HepG2 (cell line): ENCODE results near the gene LTBR. TPM values are rescaled to one million over a fixed set of nuclear protein-coding genes. Genes with fewer than 3 reads are reported as not detected.
A peak's percentile ranks its signal among the peaks of the same experiment; 100 is the strongest.

Experiments used
- CCDC6 ChIP-seq: sonication (generic); formaldehyde crosslinking; IDR thresholded peaks from 2 replicates; pipeline ENCODE4 v1.8.1; 2022; ENCODE audit warnings: mild to moderate bottlenecking, missing genetic modification reagents, moderate library complexity
- FOXO1 ChIP-seq: sonication (generic); formaldehyde crosslinking; IDR thresholded peaks from 2 replicates; pipeline ENCODE4 v1.4.0; 2020; ENCODE audit warnings: missing genetic modification reagents
- GPN1 ChIP-seq: sonication (generic); formaldehyde crosslinking; IDR thresholded peaks from 2 replicates; pipeline ENCODE4 v1.5.1; 2020; ENCODE audit warnings: missing genetic modification reagents, borderline replicate concordance
- HES4 ChIP-seq: sonication (generic); formaldehyde crosslinking; IDR thresholded peaks from 2 replicates; pipeline ENCODE4 v1.9.0; 2021; ENCODE audit warnings: mild to moderate bottlenecking, missing genetic modification reagents, borderline replicate concordance
- NKX3-1 ChIP-seq: sonication (generic); formaldehyde crosslinking; IDR thresholded peaks from 2 replicates; pipeline ENCODE4 v1.5.0; 2020; ENCODE audit warnings: missing genetic modification reagents
- PCBP1 ChIP-seq: fragments of 200-400 bp; formaldehyde crosslinking; IDR thresholded peaks from 2 replicates; pipeline ENCODE4 v1.6.1; 2017; ENCODE audit warnings: mild to moderate bottlenecking, low read depth, low read length, borderline replicate concordance
- POLR2G ChIP-seq: fragments of 200-400 bp; formaldehyde crosslinking; IDR thresholded peaks from 2 replicates; pipeline ENCODE4 v1.6.1; 2018; ENCODE audit warnings: mild to moderate bottlenecking, low read depth, low read length, moderate library complexity
- RBFOX2 ChIP-seq: fragments of 200-400 bp; formaldehyde crosslinking; IDR thresholded peaks from 2 replicates; pipeline ENCODE4 v1.6.1; 2017; ENCODE audit warnings: low read depth, mild to moderate bottlenecking, low read length
- REL ChIP-seq: sonication (generic); formaldehyde crosslinking; conservative IDR thresholded peaks from 2 replicates; pipeline ENCODE4 v1.8.0; 2022; ENCODE audit warnings: mild to moderate bottlenecking, missing genetic modification reagents, moderate library complexity
- SKI ChIP-seq: fragments of 450-650 bp; IDR thresholded peaks from one replicate; pipeline ENCODE4 v1.6.1; 2018; ENCODE audit warnings: mild to moderate bottlenecking; ENCODE audit not compliant: partially characterized antibody
- SOX5 ChIP-seq: IDR thresholded peaks from 2 replicates; pipeline ENCODE4 v1.6.1; 2016; ENCODE audit warnings: borderline replicate concordance
- TARDBP ChIP-seq: sonication (generic); formaldehyde crosslinking; IDR thresholded peaks from 2 replicates; pipeline ENCODE4 v1.8.0; 2022; ENCODE audit warnings: mild to moderate bottlenecking, missing genetic modification reagents
- ZBTB3 ChIP-seq: sonication (generic); formaldehyde crosslinking; IDR thresholded peaks from 2 replicates; pipeline ENCODE4 v1.4.0; 2020; ENCODE audit warnings: low read depth, mild to moderate bottlenecking, moderate library complexity, missing genetic modification reagents, borderline replicate concordance
- ZFP41 ChIP-seq: sonication (generic); formaldehyde crosslinking; IDR thresholded peaks from 2 replicates; pipeline ENCODE4 v1.4.0; 2020; ENCODE audit warnings: mild to moderate bottlenecking, missing genetic modification reagents, borderline replicate concordance
- ZFX ChIP-seq: sonication (generic); formaldehyde crosslinking; IDR thresholded peaks from 2 replicates; pipeline ENCODE4 v1.4.0; 2020; ENCODE audit warnings: mild to moderate bottlenecking, low read depth, missing genetic modification reagents, moderate library complexity
- ZNF33A ChIP-seq: sonication (generic); formaldehyde crosslinking; IDR thresholded peaks from 2 replicates; pipeline ENCODE4 v1.5.1; 2020; ENCODE audit warnings: missing genetic modification reagents, mild to moderate bottlenecking, moderate library complexity, borderline replicate concordance
- ZNF33B ChIP-seq: sonication (generic); formaldehyde crosslinking; IDR thresholded peaks from 2 replicates; pipeline ENCODE4 v1.5.1; 2020; ENCODE audit warnings: mild to moderate bottlenecking, missing genetic modification reagents
- ZNF460 ChIP-seq: sonication (generic); formaldehyde crosslinking; IDR thresholded peaks from 2 replicates; pipeline ENCODE4 v1.5.1; 2020; ENCODE audit warnings: missing genetic modification reagents, mild to moderate bottlenecking, borderline replicate concordance
- ZNF574 ChIP-seq: sonication (generic); formaldehyde crosslinking; IDR thresholded peaks from 2 replicates; pipeline ENCODE4 v1.4.0; 2020; ENCODE audit warnings: missing genetic modification reagents
- polyA plus RNA-seq, 8 experiments: library from polyadenylated mRNA; depleted of rRNA in 3 of 8; stranded (reverse) in 7 of 8; unstranded in 1 of 8; fragments of >200 nt; fragmentation: Illumina TruSeq in 4 of 8; extraction: Trizol in 4 of 8; gene quantifications; 2 replicates each; pipeline versions ENCODE4 v1.2.1 to v1.2.3, GENCODE V29; 2011 to 2016; ENCODE audit warnings: low read depth in 4 of 8, missing spikeins in 1 of 8, mixed read lengths in 1 of 8; ENCODE audit not compliant: insufficient read depth in 1 of 8
- total RNA-seq, 5 experiments: library from RNA; depleted of rRNA; stranded (reverse); fragments of >200 nt; fragmentation: Illumina TruSeq; extraction: Trizol; gene quantifications; 2 replicates each; pipeline ENCODE4 v1.2.3, GENCODE V29; 2016; ENCODE audit warnings: low read depth in 1 of 5
- TF ChIP-seq, protein P1 (sequence below): sonication (generic); formaldehyde crosslinking; conservative IDR thresholded peaks from 2 replicates; pipeline ENCODE4 v1.4.0; 2020; ENCODE audit warnings: missing genetic modification reagents
- TF ChIP-seq, protein P2 (sequence below): sonication (generic); formaldehyde crosslinking; IDR thresholded peaks from 2 replicates; pipeline ENCODE4 v1.4.0; 2020; ENCODE audit warnings: missing genetic modification reagents; ENCODE audit errors: not compliant biosample characterization

LTBR gene
- total and polyA plus RNA-seq, 2 of the 13 experiments (the other 11 are each of a cell fraction or from before 2014, with no cell fraction given), result 31.4 to 34.8 TPM

- TF ChIP-seq, protein P1, sequence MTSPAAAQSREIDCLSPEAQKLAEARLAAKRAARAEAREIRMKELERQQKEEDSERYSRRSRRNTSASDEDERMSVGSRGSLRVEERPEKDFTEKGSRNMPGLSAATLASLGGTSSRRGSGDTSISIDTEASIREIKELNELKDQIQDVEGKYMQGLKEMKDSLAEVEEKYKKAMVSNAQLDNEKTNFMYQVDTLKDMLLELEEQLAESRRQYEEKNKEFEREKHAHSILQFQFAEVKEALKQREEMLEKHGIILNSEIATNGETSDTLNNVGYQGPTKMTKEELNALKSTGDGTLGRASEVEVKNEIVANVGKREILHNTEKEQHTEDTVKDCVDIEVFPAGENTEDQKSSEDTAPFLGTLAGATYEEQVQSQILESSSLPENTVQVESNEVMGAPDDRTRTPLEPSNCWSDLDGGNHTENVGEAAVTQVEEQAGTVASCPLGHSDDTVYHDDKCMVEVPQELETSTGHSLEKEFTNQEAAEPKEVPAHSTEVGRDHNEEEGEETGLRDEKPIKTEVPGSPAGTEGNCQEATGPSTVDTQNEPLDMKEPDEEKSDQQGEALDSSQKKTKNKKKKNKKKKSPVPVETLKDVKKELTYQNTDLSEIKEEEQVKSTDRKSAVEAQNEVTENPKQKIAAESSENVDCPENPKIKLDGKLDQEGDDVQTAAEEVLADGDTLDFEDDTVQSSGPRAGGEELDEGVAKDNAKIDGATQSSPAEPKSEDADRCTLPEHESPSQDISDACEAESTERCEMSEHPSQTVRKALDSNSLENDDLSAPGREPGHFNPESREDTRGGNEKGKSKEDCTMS (CRISPR knock-in tag), result no peak
- TF ChIP-seq SKI (no peak), CCDC6 (CRISPR knock-in tag) (peak; percentile 36; the same call in 1 of the 2 replicates), NKX3-1 (CRISPR knock-in tag) (no peak; the same call in 1 of the 2 replicates), ZNF574 (CRISPR knock-in tag) (no peak), PCBP1 (no peak), HES4 (peak; percentile 77; the same call in 1 of the 2 replicates), ZNF33A (CRISPR knock-in tag) (no peak), ZNF460 (CRISPR knock-in tag) (no peak), POLR2G (peak; percentile 83), ZFP41 (no peak), ZFX (CRISPR knock-in tag) (peak; percentile 97), REL (CRISPR knock-in tag) (no peak), FOXO1 (CRISPR knock-in tag) (no peak; the same call in 1 of the 2 replicates), RBFOX2 (peak; percentile 74), SOX5 (CRISPR knock-in tag) (no peak; the same call in 1 of the 2 replicates), ZNF33B (no peak), ZBTB3 (CRISPR knock-in tag) (peak; percentile 54; the same call in 1 of the 2 replicates), TARDBP (CRISPR knock-in tag) (no peak; the same call in none of the 2 replicates), GPN1 (CRISPR knock-in tag) (no peak)
- TF ChIP-seq, protein P2, sequence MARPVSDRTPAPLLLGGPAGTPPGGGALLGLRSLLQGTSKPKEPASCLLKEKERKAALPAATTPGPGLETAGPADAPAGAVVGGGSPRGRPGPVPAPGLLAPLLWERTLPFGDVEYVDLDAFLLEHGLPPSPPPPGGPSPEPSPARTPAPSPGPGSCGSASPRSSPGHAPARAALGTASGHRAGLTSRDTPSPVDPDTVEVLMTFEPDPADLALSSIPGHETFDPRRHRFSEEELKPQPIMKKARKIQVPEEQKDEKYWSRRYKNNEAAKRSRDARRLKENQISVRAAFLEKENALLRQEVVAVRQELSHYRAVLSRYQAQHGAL, result no peak
Observed at GRCh38 chr12:6341417-6342139, 42.4 kb upstream of the LTBR start, which contains the start of gene TNFRSF1A (continued).
